ENCODE data around the gene SLC6A13.
"Not testable (repeated sequence)": the region's sequence is repeated elsewhere in the genome, so short reads cannot be mapped to it uniquely, and the experiment has no call there.

SLC6A13 gene

GRCh38 chr12:197911-198695 is 64.5 kb downstream of the SLC6A13 start:
- DNase-seq (ENCODE audit: low read depth in 2 of 2), result no peak

GRCh38 chr12:197347-197746 is 65.3 kb downstream of the SLC6A13 start:
- DNase-seq (ENCODE audit: low read depth in 2 of 2), result no peak

GRCh38 chr12:196436-196835 is 66.2 kb downstream of the SLC6A13 start:
- DNase-seq (ENCODE audit: low read depth in 2 of 2), result no peak

GRCh38 chr12:195951-196350 is 66.7 kb downstream of the SLC6A13 start:
- DNase-seq (ENCODE audit: low read depth in 2 of 2), result no peak

GRCh38 chr12:195156-195555 is 67.5 kb downstream of the SLC6A13 start:
- no peak for DNase-seq (ENCODE audit: low read depth in 2 of 2)

- no peak for DNase-seq (ENCODE audit: low read depth in 2 of 2)
Observed at GRCh38 chr12:194276-194675, 68.4 kb downstream of the SLC6A13 start.

GRCh38 chr12:193261-193660 is 69.4 kb downstream of the SLC6A13 start:
- DNase-seq (ENCODE audit: low read depth in 2 of 2), result no peak

GRCh38 chr12:191541-191940 is 71.1 kb downstream of the SLC6A13 start:
- DNase-seq (ENCODE audit: low read depth in 2 of 2), result no peak

- DNase-seq (ENCODE audit: low read depth in 2 of 2), result no peak
Observed at GRCh38 chr12:190881-191280, 71.8 kb downstream of the SLC6A13 start.

- DNase-seq (ENCODE audit: low read depth in 2 of 2), result no peak
Observed at GRCh38 chr12:189622-189962, 73.0 kb downstream of the SLC6A13 start.

- peak in 1 of 2 donors; percentile 7 for DNase-seq (ENCODE audit: low read depth in 2 of 2)
Observed at GRCh38 chr12:188910-189621, 73.6 kb downstream of the SLC6A13 start.

GRCh38 chr12:187986-188909 is 74.4 kb downstream of the SLC6A13 start:
- DNase-seq (ENCODE audit: low read depth in 2 of 2), result not testable (repeated sequence)

- DNase-seq (ENCODE audit: low read depth in 2 of 2), result no peak
Observed at GRCh38 chr12:186006-186625, 76.5 kb downstream of the SLC6A13 start.

GRCh38 chr12:185576-185955 is 77.1 kb downstream of the SLC6A13 start:
- DNase-seq (ENCODE audit: low read depth in 2 of 2), result no peak

GRCh38 chr12:184811-185575 is 77.6 kb downstream of the SLC6A13 start:
- DNase-seq (ENCODE audit: low read depth in 2 of 2), result no peak

GRCh38 chr12:182381-182892 is 80.2 kb downstream of the SLC6A13 start:
- no peak for DNase-seq (ENCODE audit: low read depth in 2 of 2)

GRCh38 chr12:181921-182320 is 80.7 kb downstream of the SLC6A13 start:
- DNase-seq (ENCODE audit: low read depth in 2 of 2), result no peak

GRCh38 chr12:180445-180844 is 82.2 kb downstream of the SLC6A13 start:
- no peak for DNase-seq (ENCODE audit: low read depth in 2 of 2)

- DNase-seq (ENCODE audit: low read depth in 2 of 2), result no peak
Observed at GRCh38 chr12:179885-180284, 82.8 kb downstream of the SLC6A13 start.

- DNase-seq (ENCODE audit: low read depth in 2 of 2), result no peak
Observed at GRCh38 chr12:179131-179884, 83.3 kb downstream of the SLC6A13 start.
